GM23338 (cell line): ENCODE data around the gene SLC5A4.

Experiments
- CREB1 ChIP-seq: fragments of 250-450 bp; sonication (Bioruptor Pico); IDR thresholded peaks from 2 replicates; pipeline ENCODE4 v1.5.0; 2020; ENCODE audit warnings: low read depth, mild to moderate bottlenecking, moderate library complexity
- EZH2 ChIP-seq: fragments of 200-600 bp; sonication (generic); IDR thresholded peaks from one replicate; pipeline ENCODE4 v1.8.0; 2017; ENCODE audit warnings: antibody characterized with exemption, mild to moderate bottlenecking, low read depth; ENCODE audit not compliant: unreplicated experiment
- EZH2phosphoT487 ChIP-seq: fragments of 200-600 bp; sonication (generic); IDR thresholded peaks from one replicate; pipeline ENCODE4 v1.8.1; 2018; ENCODE audit warnings: antibody characterized with exemption; ENCODE audit not compliant: unreplicated experiment
- JUNB ChIP-seq: IDR thresholded peaks from one replicate; pipeline ENCODE4 v1.6.1; 2016; ENCODE audit warnings: antibody characterized with exemption; ENCODE audit not compliant: unreplicated experiment
- POLR2AphosphoS5 ChIP-seq: IDR thresholded peaks from 2 replicates; pipeline ENCODE4 v1.6.1; 2016; ENCODE audit warnings: antibody characterized with exemption, low read depth
- STAT1 ChIP-seq: IDR thresholded peaks from one replicate; pipeline ENCODE4 v1.6.1; 2016; ENCODE audit warnings: antibody characterized with exemption; ENCODE audit not compliant: unreplicated experiment
- ZNF114 ChIP-seq: fragments of 250-450 bp; sonication (Bioruptor Pico); IDR thresholded peaks from 2 replicates; pipeline ENCODE4 v1.5.0; 2020; ENCODE audit warnings: mild to moderate bottlenecking, moderate library complexity
- TF ChIP-seq, protein P1 (sequence below), 2 experiments: fragments of 200-600 bp in 1 of 2; sonication (generic) in 1 of 2; conservative IDR thresholded peaks; 2 replicates each; pipeline versions ENCODE4 v1.5.1 to v1.6.1; 2016 to 2017; ENCODE audit warnings: antibody characterized with exemption in 2 of 2, low read depth in 2 of 2, mild to moderate bottlenecking in 2 of 2, moderate library complexity in 1 of 2
- TF ChIP-seq, protein P2 (sequence below): IDR thresholded peaks from one replicate; pipeline ENCODE4 v1.6.1; 2018; ENCODE audit warnings: antibody characterized with exemption; ENCODE audit not compliant: unreplicated experiment

DNA sequence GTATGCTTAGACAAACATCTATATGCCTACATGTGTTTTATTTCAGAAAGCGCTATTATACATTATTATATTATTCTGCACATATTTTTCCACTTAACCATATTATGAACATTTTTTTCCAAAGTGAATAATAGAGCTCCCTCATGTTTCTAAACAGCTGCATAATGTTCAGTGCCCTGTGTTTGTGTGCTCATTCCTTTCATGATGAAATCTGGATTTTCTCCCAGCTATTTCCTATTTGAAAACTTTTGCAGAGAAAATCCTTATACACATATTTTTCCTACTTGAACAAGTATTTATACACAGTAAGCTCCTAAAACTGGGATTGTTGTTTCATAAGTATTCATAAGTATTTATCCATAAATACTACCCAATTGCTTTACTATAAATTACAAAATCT lies 32.2 kb downstream of the SLC5A4 start:
- TF ChIP-seq, protein P1, sequence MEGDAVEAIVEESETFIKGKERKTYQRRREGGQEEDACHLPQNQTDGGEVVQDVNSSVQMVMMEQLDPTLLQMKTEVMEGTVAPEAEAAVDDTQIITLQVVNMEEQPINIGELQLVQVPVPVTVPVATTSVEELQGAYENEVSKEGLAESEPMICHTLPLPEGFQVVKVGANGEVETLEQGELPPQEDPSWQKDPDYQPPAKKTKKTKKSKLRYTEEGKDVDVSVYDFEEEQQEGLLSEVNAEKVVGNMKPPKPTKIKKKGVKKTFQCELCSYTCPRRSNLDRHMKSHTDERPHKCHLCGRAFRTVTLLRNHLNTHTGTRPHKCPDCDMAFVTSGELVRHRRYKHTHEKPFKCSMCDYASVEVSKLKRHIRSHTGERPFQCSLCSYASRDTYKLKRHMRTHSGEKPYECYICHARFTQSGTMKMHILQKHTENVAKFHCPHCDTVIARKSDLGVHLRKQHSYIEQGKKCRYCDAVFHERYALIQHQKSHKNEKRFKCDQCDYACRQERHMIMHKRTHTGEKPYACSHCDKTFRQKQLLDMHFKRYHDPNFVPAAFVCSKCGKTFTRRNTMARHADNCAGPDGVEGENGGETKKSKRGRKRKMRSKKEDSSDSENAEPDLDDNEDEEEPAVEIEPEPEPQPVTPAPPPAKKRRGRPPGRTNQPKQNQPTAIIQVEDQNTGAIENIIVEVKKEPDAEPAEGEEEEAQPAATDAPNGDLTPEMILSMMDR (conservative IDR thresholded peaks at IDR 0.05; ENCODE audit: low read depth in 2 of 2): no peak
- no peak for TF ChIP-seq EZH2
- TF ChIP-seq POLR2AphosphoS5: no peak
- TF ChIP-seq, protein P2, sequence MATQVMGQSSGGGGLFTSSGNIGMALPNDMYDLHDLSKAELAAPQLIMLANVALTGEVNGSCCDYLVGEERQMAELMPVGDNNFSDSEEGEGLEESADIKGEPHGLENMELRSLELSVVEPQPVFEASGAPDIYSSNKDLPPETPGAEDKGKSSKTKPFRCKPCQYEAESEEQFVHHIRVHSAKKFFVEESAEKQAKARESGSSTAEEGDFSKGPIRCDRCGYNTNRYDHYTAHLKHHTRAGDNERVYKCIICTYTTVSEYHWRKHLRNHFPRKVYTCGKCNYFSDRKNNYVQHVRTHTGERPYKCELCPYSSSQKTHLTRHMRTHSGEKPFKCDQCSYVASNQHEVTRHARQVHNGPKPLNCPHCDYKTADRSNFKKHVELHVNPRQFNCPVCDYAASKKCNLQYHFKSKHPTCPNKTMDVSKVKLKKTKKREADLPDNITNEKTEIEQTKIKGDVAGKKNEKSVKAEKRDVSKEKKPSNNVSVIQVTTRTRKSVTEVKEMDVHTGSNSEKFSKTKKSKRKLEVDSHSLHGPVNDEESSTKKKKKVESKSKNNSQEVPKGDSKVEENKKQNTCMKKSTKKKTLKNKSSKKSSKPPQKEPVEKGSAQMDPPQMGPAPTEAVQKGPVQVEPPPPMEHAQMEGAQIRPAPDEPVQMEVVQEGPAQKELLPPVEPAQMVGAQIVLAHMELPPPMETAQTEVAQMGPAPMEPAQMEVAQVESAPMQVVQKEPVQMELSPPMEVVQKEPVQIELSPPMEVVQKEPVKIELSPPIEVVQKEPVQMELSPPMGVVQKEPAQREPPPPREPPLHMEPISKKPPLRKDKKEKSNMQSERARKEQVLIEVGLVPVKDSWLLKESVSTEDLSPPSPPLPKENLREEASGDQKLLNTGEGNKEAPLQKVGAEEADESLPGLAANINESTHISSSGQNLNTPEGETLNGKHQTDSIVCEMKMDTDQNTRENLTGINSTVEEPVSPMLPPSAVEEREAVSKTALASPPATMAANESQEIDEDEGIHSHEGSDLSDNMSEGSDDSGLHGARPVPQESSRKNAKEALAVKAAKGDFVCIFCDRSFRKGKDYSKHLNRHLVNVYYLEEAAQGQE: no peak
- no peak for TF ChIP-seq JUNB
- no peak for TF ChIP-seq EZH2phosphoT487
- no peak for TF ChIP-seq CREB1 (CRISPR knock-in tag)
- no peak for TF ChIP-seq STAT1
- TF ChIP-seq ZNF114 (CRISPR knock-in tag): no peak
